Colonic mucosa (tissue), 4 donors: ENCODE data around the gene CACNG8. TPM values are rescaled to one million over a fixed set of nuclear protein-coding genes. Genes with fewer than 3 reads are reported as not detected.

Source experiments
- DNase-seq: peaks from one replicate; pipeline ENCODE4 v3.0.0-alpha.2; 2020
- H3K27ac ChIP-seq: fragments of 200-600 bp; one replicate; pipeline ENCODE4 v1.8.0; 2021
- H3K27me3 ChIP-seq: fragments of 200-600 bp; one replicate; pipeline ENCODE4 v1.8.0; 2021
- H3K36me3 ChIP-seq: fragments of 200-600 bp; one replicate; pipeline ENCODE4 v1.8.0; 2021
- H3K4me1 ChIP-seq: fragments of 200-600 bp; one replicate; pipeline ENCODE4 v1.8.0; 2021; ENCODE audit warnings: mild to moderate bottlenecking
- H3K4me3 ChIP-seq: fragments of 200-600 bp; one replicate; pipeline ENCODE4 v1.8.0; 2021
- H3K9ac ChIP-seq, 2 donors: one replicate each; pipeline ENCODE4 v1.7.0; 2013; ENCODE audit warnings: control low read depth in 2 of 2, low read depth in 2 of 2, low read length in 2 of 2
- H3K9me3 ChIP-seq: fragments of 200-600 bp; one replicate; pipeline ENCODE4 v1.8.0; 2021
- intact Hi-C: fragments of 100-400 bp; cut with DNase I; formaldehyde crosslinking; loops from one replicate; pipeline ENCODE4 v1.14.1; 2022
- total RNA-seq, 2 donors: library from RNA; stranded (reverse); fragmentation: NEBNext Ultra II Directional in 1 of 2; extraction: Animal tissue kit (Norgen Biotek cat#: 25700) in 1 of 2; gene quantifications; one replicate each; pipeline ENCODE4 v1.2.1, GENCODE V29; 2021
- TF ChIP-seq, protein P1 (sequence below): fragments of 200-600 bp; IDR thresholded peaks from one replicate; pipeline ENCODE4 v1.8.0; 2022; ENCODE audit warnings: antibody characterized with exemption, mild to moderate bottlenecking
- donor health status: healthy.
- donor health status: DM: no; HTN: no; CAD: no.
- donor health status: DM: no; HTN: no; CAD: no.

CACNG8 gene
- total RNA-seq, 2 donors from 2014 or later = 0.02 to 0.03 TPM

DNA sequence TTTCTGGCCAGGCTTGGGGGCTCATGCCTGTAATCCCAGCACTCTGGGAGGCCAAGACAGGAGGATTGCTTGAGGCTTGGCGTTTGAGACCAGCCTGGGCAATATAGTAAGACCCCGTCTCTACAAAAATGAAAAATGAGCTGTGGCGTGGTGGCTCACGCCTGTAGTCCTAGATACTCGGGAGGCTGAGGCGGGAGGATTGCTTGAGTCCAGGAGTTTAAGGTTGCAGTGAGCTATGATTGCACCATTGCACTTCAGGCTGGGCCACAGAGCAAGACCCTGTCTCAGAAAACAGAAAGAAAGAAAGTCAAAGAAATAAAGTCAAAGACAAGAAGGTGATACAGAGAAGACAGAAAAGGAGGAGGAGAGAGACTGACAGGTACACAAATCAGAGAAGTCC is 26.2 kb downstream of the CACNG8 start:
- H3K27me3 ChIP-seq = peaks cover 17% of the 10 kb centered on the region
- no peak for DNase-seq

DNA sequence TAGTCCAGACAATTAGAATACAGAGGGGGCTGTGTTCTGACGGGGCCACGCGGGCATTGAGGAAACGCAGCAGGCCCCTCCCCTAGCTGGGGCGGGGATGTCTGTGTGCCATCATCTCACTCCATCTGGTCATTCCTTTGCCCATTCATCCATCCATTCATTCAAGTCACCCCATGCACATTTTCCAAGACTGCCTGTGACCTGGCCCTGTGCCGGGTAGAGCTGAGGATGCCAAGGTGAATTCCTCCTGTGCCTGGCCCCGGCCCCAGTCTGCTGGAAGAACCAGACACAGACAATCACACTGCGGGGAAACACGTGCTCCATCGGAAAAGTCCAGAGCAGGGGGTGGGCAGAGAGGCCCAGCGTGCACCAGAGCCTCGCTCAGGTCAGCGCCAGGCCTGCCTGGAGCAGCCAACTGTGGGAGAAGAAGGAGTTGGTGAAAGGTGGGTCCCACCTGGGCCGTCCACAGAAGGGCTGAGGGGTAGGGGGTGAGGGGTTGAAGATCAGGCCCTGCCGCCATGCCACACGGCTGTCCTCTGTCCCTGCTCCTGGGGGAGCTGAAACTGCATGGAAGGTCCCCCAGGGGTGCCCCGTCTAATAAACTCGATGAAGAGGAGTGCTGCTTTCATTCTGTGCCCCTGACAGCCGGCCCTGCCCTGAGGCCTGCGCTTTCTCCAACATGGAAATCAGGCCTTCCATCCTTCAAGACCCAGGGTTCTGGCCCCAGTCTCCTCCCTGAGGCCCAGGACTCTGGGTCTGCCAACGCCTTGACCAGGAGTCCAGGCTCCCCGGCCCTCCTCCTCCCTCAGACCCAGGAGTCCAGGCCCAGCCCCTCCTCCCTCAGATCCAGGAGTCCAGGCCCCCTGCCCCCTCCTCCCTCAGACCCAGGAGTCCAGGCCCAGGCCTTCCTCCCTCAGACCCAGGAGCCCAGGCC is 27.1 kb downstream of the CACNG8 start:
- H3K27me3 ChIP-seq = peaks cover 17% of the 10 kb centered on the region
- H3K36me3 ChIP-seq = no peaks in the 10 kb centered on the region
- intact Hi-C loops = no loop called here
- TF ChIP-seq, protein P1, sequence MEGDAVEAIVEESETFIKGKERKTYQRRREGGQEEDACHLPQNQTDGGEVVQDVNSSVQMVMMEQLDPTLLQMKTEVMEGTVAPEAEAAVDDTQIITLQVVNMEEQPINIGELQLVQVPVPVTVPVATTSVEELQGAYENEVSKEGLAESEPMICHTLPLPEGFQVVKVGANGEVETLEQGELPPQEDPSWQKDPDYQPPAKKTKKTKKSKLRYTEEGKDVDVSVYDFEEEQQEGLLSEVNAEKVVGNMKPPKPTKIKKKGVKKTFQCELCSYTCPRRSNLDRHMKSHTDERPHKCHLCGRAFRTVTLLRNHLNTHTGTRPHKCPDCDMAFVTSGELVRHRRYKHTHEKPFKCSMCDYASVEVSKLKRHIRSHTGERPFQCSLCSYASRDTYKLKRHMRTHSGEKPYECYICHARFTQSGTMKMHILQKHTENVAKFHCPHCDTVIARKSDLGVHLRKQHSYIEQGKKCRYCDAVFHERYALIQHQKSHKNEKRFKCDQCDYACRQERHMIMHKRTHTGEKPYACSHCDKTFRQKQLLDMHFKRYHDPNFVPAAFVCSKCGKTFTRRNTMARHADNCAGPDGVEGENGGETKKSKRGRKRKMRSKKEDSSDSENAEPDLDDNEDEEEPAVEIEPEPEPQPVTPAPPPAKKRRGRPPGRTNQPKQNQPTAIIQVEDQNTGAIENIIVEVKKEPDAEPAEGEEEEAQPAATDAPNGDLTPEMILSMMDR = no peak
- no peak overlapping the region for H3K4me3 ChIP-seq
- no peak overlapping the region for H3K27ac ChIP-seq
- no peaks in the 10 kb centered on the region for H3K9me3 ChIP-seq
- H3K9ac ChIP-seq = no peak overlapping the region
- no peak for DNase-seq
- no peaks in the 10 kb centered on the region for H3K4me1 ChIP-seq

More for the DNA sequence above, 26.2 kb downstream of the CACNG8 start:
- TF ChIP-seq, protein P1 = no peak
- no peak overlapping the region for H3K27ac ChIP-seq
- no peaks in the 10 kb centered on the region for H3K4me1 ChIP-seq
- H3K9ac ChIP-seq = no peak overlapping the region
- H3K4me3 ChIP-seq = no peak overlapping the region
- intact Hi-C loops = no loop called here
- no peaks in the 10 kb centered on the region for H3K36me3 ChIP-seq
- no peaks in the 10 kb centered on the region for H3K9me3 ChIP-seq

DNA sequence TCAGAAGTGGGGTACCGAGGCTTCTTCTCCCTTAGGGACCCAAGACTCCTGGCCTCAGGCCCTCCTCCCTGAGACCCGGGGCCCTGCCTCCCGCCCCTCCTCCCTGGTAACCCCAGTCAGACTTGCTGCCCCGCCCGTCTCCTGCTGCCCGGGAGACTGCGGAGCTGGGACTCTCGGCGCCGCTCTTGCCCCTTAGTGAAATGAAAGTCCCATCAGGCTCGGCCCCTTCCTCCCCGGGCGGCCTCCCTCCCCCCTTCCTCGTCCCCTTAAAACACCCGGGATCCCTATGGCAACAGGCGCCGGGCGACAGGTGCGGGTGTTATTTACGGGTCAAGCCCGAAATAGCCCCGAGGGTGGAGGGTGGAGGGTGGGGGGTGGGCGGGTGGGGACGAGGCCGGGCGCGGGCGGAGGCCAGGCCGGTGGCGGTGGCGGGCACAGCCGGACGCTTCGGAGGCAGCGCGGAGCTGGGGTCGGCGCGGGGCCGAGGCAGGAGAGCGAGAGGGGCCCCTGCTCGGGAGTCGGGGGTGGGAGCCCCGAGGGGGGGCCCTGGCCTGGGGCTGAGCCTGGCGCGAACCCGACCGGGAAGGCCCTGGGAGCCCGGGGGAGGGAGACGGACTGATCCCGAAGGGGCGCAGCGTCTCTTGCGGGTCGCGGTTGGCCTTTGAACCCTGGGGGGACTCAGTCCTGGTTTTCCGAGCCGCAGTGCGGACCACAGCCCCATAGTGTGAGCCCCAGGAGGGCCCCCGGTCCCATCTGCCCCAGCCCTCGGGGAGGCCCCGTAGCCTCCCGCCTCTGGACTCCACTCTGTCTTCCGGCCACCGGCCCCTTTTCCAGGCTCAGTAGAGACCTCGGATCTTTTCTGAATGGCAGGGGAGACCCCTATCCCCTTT is 28.7 kb downstream of the CACNG8 start, which contains the start of gene CACNG6:
Gene CACNG6 (plus strand): TSS at position 414 of the 890 bp plus-strand sequence. CDS start 1,241 bp downstream, outside the sequence.
- H3K36me3 ChIP-seq = no peaks in the 10 kb centered on the region
- intact Hi-C loops = no loop called here
- H3K27me3 ChIP-seq = peaks cover 17% of the 10 kb centered on the region
- TF ChIP-seq, protein P1 = no peak
- H3K9ac ChIP-seq = no peak within 1 kb of the TSS
- peak within 1 kb of the TSS; percentile 17 for H3K4me3 ChIP-seq
- no peaks in the 10 kb centered on the region for H3K9me3 ChIP-seq
- H3K27ac ChIP-seq = no peak within 1 kb of the TSS
- DNase-seq = no peak
- no peaks in the 10 kb centered on the region for H3K4me1 ChIP-seq

DNA sequence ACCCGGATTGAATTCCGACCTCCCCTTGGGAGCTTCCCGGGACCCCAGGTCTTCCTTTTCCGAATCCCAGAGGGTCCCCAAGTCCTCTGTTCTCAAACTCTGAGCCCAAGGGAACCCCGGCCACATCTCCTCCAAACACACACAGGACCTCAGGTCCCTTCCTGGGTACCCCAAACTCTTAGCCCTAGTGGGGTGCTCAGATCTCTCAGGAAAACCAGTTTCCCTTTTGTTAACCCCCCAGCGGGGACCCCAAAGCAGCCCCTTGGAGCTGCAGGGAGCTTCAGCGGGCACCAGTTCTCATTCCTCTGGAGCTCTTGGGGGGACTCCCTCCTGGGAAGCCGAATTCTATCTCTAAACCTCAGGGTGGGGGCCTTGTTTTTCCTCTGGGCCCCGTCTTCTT is 29.5 kb downstream of the CACNG8 start:
- Histone ChIP-seq H3K9ac (no peak overlapping the region), H3K4me3 (no peak overlapping the region), H3K36me3 (no peaks in the 10 kb centered on the region), H3K9me3 (no peaks in the 10 kb centered on the region), H3K27me3 (peaks cover 17% of the 10 kb centered on the region), H3K4me1 (no peaks in the 10 kb centered on the region), H3K27ac (no peak overlapping the region)
- intact Hi-C loops = no loop called here
- TF ChIP-seq, protein P1 = no peak
- DNase-seq = no peak

DNA sequence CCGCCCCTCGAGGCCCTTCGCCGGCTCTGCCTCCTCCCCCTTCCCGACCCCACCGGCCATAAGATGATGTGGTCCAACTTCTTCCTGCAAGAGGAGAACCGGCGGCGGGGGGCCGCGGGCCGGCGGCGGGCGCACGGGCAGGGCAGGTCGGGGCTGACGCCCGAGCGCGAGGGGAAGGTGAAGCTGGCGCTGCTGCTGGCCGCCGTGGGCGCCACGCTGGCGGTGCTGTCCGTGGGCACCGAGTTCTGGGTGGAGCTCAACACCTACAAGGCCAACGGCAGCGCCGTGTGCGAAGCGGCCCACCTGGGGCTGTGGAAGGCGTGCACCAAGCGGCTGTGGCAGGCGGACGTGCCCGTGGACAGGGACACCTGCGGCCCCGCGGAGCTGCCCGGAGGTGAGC is 30.1 kb downstream of the CACNG8 start:
- Histone ChIP-seq H3K27me3 (peaks cover 17% of the 10 kb centered on the region), H3K4me3 (no peak overlapping the region), H3K9me3 (no peaks in the 10 kb centered on the region), H3K4me1 (no peaks in the 10 kb centered on the region), H3K9ac (no peak overlapping the region), H3K36me3 (no peaks in the 10 kb centered on the region), H3K27ac (no peak overlapping the region)
- TF ChIP-seq, protein P1 = no peak
- intact Hi-C loops = no loop called here
- DNase-seq = no peak
